Right renal cortex interstitium (tissue), 3 donors: Measurements from ENCODE around the gene DIP2C. TPM values are rescaled to one million over a fixed set of nuclear protein-coding genes. Genes with fewer than 3 reads are reported as not detected.
"Not testable (repeated sequence)": the region's sequence is repeated elsewhere in the genome, so short reads cannot be mapped to it uniquely, and the experiment has no call there.

Experiments
- DNase-seq, 3 donors: peaks; one replicate each; pipeline ENCODE4 v3.0.0-alpha.2; 2013; ENCODE audit warnings: low read depth in 3 of 3, low spot score in 2 of 3
- polyA plus RNA-seq, 3 donors: library from polyadenylated mRNA; unstranded; fragments of 120-200 nt; gene quantifications; one replicate each; pipeline ENCODE4 v1.2.1, GENCODE V29; 2013; ENCODE audit not compliant: insufficient read length in 3 of 3

DIP2C gene
- polyA plus RNA-seq, 3 donors = 19.2 to 22.3 (median 21.0) TPM

- no peak for DNase-seq
These were observed 13.7 kb upstream of the DIP2C start for GRCh38 chr10:703118-703517.

GRCh38 chr10:700183-700582 is 10.7 kb upstream of the DIP2C start:
- DNase-seq = not testable (repeated sequence)

GRCh38 chr10:697097-697875 is 7.8 kb upstream of the DIP2C start:
- DNase-seq = no peak

- no peak for DNase-seq
These were observed 5.9 kb upstream of the DIP2C start for GRCh38 chr10:695396-695795.

- no peak for DNase-seq
These were observed 4.0 kb upstream of the DIP2C start for GRCh38 chr10:693506-693905.

GRCh38 chr10:692682-693351 is 3.3 kb upstream of the DIP2C start:
- DNase-seq = no peak

- no peak for DNase-seq
These were observed 1.7 kb upstream of the DIP2C start for GRCh38 chr10:691216-691615.

- no peak for DNase-seq
These were observed 1.1 kb upstream of the DIP2C start for GRCh38 chr10:690372-691161.

GRCh38 chr10:689121-689451 is 382 bp downstream of the DIP2C start:
- no peak for DNase-seq

GRCh38 chr10:688312-689120 is 952 bp downstream of the DIP2C start:
- no peak for DNase-seq

GRCh38 chr10:687583-688311 is 1.7 kb downstream of the DIP2C start:
- no peak for DNase-seq

GRCh38 chr10:686155-686931 is 3.1 kb downstream of the DIP2C start:
- DNase-seq = no peak

- DNase-seq = no peak
These were observed 3.9 kb downstream of the DIP2C start for GRCh38 chr10:685613-686012.

GRCh38 chr10:683448-684071 is 5.9 kb downstream of the DIP2C start:
- DNase-seq = no peak

- DNase-seq = no peak
These were observed 6.5 kb downstream of the DIP2C start for GRCh38 chr10:682931-683447.

- DNase-seq = no peak
These were observed 7.7 kb downstream of the DIP2C start for GRCh38 chr10:681670-682318.

GRCh38 chr10:680745-681144 is 8.7 kb downstream of the DIP2C start:
- no peak for DNase-seq

GRCh38 chr10:680146-680545 is 9.3 kb downstream of the DIP2C start:
- no peak for DNase-seq
